Right atrium auricular region (tissue), 2 donors: Measurements from ENCODE around the gene UBE2QL1. TPM values are rescaled to one million over a fixed set of nuclear protein-coding genes. Genes with fewer than 3 reads are reported as not detected.

Experiments
- DNase-seq: peaks from one replicate; pipeline ENCODE4 v3.0.0-alpha.2; 2019; ENCODE audit warnings: low spot score
- H3K27ac ChIP-seq, 2 donors: fragments of 200-600 bp; sonication (generic); 1 replicate in 1 of 2; 2 replicates in 1 of 2; pipeline ENCODE4 v1.5.1; 2016 to 2019
- H3K27me3 ChIP-seq, 2 donors: fragments of 200-600 bp; sonication (generic); one replicate each; pipeline versions ENCODE4 v1.5.1 to v1.6.0; 2017 to 2019
- H3K36me3 ChIP-seq: fragments of 200-600 bp; sonication (generic); one replicate; pipeline ENCODE4 v1.5.1; 2016
- H3K4me1 ChIP-seq, 2 donors: fragments of 200-600 bp; sonication (generic); one replicate each; pipeline versions ENCODE4 v1.5.1 to v1.6.0; 2017 to 2019
- H3K4me3 ChIP-seq, 2 donors: fragments of 200-600 bp; sonication (generic); 1 replicate in 1 of 2; 2 replicates in 1 of 2; pipeline ENCODE4 v1.5.1; 2017 to 2019; ENCODE audit warnings: mild to moderate bottlenecking in 1 of 2, moderate library complexity in 1 of 2
- H3K9me3 ChIP-seq, 2 donors: fragments of 200-600 bp; sonication (generic); one replicate each; pipeline ENCODE4 v1.5.1; 2019
- total RNA-seq, 2 donors: library from RNA; depleted of rRNA; stranded (reverse); fragments of >200 nt; gene quantifications; one replicate each; pipeline ENCODE4 v1.1.0, GENCODE V29; 2016
- TF ChIP-seq, protein P1 (sequence below), 2 donors: fragments of 200-600 bp; sonication (generic); IDR thresholded peaks; one replicate each; pipeline ENCODE4 v1.5.1; 2019; ENCODE audit warnings: antibody characterized with exemption in 2 of 2

Gene UBE2QL1
- total RNA-seq, 2 donors from 2014 or later: 9.1 to 10.8 TPM

DNA sequence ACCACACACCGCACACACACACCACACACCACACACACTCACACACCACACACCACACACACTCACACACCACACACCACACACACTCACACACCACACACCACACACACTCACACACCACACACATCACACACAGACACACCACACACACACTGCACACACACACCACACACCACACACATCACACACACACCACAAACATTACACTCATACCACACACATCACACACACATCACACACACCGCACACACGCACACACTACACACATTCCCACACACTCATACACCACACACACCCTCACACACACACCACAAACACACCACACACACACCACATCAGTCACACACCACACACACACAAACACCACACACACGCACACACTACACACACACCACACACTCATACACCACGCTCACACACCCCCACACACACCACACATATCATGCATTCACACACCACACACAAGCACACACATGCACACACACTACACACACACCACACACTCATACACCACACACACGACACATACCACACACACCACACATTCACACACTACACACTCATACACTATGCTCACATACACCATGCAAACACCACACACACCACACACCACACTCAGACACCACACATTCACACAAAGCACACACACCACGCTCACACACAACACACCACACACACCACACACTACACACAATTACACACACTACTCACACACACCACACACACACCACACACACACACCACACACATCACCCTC, 1.1 kb upstream of the UBE2QL1 start:
- Histone ChIP-seq H3K4me3 (no peak overlapping the region), H3K27ac (no peak overlapping the region), H3K9me3 (peaks cover 0 to 4% of the 10 kb centered on the region in 2 donors), H3K27me3 (no peaks in the 10 kb centered on the region), H3K4me1 (peaks cover 0 to 28% of the 10 kb centered on the region in 2 donors), H3K36me3 (no peaks in the 10 kb centered on the region)
- TF ChIP-seq, protein P1, sequence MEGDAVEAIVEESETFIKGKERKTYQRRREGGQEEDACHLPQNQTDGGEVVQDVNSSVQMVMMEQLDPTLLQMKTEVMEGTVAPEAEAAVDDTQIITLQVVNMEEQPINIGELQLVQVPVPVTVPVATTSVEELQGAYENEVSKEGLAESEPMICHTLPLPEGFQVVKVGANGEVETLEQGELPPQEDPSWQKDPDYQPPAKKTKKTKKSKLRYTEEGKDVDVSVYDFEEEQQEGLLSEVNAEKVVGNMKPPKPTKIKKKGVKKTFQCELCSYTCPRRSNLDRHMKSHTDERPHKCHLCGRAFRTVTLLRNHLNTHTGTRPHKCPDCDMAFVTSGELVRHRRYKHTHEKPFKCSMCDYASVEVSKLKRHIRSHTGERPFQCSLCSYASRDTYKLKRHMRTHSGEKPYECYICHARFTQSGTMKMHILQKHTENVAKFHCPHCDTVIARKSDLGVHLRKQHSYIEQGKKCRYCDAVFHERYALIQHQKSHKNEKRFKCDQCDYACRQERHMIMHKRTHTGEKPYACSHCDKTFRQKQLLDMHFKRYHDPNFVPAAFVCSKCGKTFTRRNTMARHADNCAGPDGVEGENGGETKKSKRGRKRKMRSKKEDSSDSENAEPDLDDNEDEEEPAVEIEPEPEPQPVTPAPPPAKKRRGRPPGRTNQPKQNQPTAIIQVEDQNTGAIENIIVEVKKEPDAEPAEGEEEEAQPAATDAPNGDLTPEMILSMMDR (IDR thresholded peaks at IDR 0.05): no peak
- peak; percentile 1 for DNase-seq

DNA sequence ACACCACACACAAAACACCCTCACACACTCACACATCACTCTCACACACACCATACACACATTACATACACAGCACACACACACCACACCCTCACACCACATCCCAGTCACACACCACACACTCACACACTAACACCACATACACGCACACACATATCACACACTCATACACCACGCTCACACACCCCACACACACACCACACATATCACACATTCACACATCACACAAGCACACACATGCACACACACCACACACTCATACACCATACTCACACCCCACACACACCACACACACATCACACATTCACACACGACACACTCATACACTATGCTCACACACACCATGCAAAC, 543 bp upstream of the UBE2QL1 start:
- Histone ChIP-seq H3K36me3 (no peaks in the 10 kb centered on the region), H3K27me3 (no peaks in the 10 kb centered on the region), H3K27ac (no peak overlapping the region), H3K9me3 (no peaks in the 10 kb centered on the region), H3K4me3 (peak overlapping the region in 1 of 2 donors; percentile 61), H3K4me1 (peaks cover 0 to 34% of the 10 kb centered on the region in 2 donors)
- DNase-seq: no peak
- TF ChIP-seq, protein P1 (IDR thresholded peaks at IDR 0.05): no peak

DNA sequence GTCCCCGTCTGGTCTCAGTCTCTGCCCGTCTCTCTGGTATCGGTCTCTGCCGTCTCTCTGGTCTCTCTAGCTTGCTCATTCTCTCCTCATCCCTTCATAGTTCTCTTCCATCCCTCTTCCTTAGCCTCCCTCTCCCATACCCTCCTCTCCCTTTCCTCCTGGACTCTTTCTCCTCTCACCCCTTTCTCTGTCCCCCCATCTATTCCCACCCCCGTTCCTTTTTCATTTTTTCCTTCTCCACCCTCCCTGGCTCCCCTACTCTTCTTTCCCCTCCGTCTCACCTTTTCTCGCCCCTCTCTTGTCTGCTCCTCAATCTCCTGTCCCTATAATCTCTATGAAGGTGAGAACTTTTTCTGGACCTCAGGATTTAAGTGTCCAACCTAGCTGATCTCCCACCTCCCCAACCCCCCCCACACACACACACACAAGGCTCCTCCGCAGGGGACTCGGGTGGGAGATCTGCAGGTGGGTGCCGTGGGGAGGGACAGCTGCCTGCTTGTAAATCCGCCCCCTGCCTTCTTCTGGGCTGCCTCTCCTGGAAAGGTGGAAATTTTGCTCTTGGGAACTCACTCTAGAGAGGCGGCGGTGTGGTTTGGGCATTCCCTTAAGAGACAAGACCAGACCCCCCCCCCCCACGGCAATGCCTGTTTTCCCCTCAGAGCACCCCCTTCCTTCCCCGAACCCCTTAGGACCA, 953 bp downstream of the UBE2QL1 start:
- TF ChIP-seq, protein P1 (IDR thresholded peaks at IDR 0.05): no peak
- no peaks in the 10 kb centered on the region for H3K36me3 ChIP-seq
- DNase-seq: no peak
- peaks cover 0 to 48% of the 10 kb centered on the region in 2 donors for H3K4me1 ChIP-seq
- peak overlapping the region; percentile 57 to 61 for H3K4me3 ChIP-seq
- H3K27me3 ChIP-seq: no peaks in the 10 kb centered on the region
- H3K9me3 ChIP-seq: no peaks in the 10 kb centered on the region
- peak overlapping the region; percentile 61 to 72 for H3K27ac ChIP-seq

DNA sequence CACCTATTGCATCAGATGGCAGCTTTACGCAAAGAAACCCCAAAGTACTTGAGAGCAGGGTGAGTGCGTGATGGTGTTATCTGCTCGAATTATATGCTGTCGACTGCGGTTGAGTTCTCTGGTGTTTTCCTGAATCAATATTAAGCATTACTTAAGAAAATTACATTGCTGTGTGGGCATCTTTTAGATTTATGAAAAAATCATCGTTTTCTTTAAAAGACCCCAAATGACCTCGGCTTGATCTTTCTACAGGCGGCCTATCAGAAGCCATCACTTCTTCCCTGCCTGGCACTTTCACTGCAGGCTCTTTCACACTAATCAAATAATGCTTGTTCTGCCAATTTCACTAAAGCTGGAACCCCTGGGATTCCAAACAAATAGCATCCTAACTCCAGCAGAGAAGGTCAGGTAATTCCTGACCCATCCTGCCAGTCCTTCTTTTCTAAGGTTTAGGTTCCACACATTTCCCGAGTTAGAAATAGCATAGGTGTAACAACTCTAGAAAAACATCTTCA, 1.7 kb downstream of the UBE2QL1 start:
- TF ChIP-seq, protein P1 (IDR thresholded peaks at IDR 0.05): no peak
- peaks cover 0 to 50% of the 10 kb centered on the region in 2 donors for H3K4me1 ChIP-seq
- H3K27me3 ChIP-seq: no peaks in the 10 kb centered on the region
- peak overlapping the region; percentile 61 to 72 for H3K27ac ChIP-seq
- peak overlapping the region; percentile 57 to 61 for H3K4me3 ChIP-seq
- H3K9me3 ChIP-seq: no peaks in the 10 kb centered on the region
- DNase-seq: no peak
- no peaks in the 10 kb centered on the region for H3K36me3 ChIP-seq

DNA sequence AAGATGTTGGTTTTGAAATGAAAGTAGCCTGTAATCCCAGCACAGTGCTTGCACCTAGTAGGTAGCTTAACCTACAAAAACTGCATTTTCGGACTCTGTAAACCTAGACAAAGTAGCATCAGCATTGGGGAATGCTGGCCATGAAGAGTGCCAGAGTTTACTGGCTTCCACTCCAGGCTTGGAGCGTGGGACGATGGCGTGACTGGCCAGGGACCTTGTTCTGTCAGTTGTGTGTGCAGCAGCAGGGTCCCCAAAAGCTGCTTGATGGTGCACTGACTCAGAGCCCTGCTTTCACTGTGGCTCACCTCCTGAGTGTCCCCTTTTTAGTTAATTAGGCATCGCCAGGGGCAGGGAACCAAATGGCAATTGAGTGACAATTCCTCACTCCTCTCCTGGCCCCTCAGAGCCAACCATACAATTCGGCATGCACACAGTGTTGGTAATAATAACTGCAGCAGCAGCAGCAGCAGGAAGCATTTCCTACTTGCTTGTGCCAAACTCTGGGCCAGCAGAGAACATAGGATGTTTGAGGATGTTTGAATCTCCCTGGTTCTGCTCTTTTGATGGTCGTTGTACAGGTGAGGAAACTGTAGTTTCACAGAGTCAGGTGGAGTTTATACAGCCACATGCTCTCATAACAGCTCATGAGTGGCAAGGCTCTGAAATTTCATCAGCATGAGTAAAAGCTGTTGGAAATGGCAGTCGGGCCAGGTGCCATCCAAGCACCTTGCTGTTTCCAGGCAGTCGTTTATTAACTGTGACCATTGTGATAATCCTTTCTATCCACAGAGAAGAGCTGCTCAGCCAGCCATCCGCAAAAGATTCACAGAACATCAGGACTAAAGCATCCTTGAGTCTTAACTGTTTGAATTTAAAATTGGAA, 4.2 kb downstream of the UBE2QL1 start:
- DNase-seq: no peak
- Histone ChIP-seq H3K4me3 (no peak overlapping the region), H3K9me3 (no peaks in the 10 kb centered on the region), H3K27ac (peak overlapping the region; percentile 70 to 90), H3K36me3 (no peaks in the 10 kb centered on the region), H3K4me1 (peaks cover 0 to 57% of the 10 kb centered on the region in 2 donors), H3K27me3 (no peaks in the 10 kb centered on the region)
- TF ChIP-seq, protein P1 (IDR thresholded peaks at IDR 0.05): no peak
